ENCODE results near the gene GSAP. TPM values are rescaled to one million over a fixed set of nuclear protein-coding genes. Genes with fewer than 3 reads are reported as not detected.
"Not testable (repeated sequence)": the region's sequence is repeated elsewhere in the genome, so short reads cannot be mapped to it uniquely, and the experiment has no call there.

GSAP gene
- total RNA-seq, 1 donor from 2014 or later = 9.9 TPM

- no peak for DNase-seq (ENCODE audit: low spot score)
Measured at GRCh38 chr7:77360969-77361368, 55.2 kb downstream of the GSAP start.

GRCh38 chr7:77360104-77360503 lies 56.0 kb downstream of the GSAP start:
- no peak for DNase-seq (ENCODE audit: low spot score)

GRCh38 chr7:77359599-77359998 lies 56.5 kb downstream of the GSAP start:
- no peak for DNase-seq (ENCODE audit: low spot score)

- DNase-seq (ENCODE audit: low spot score) = no peak
Measured at GRCh38 chr7:77354914-77355313, 61.2 kb downstream of the GSAP start.

- DNase-seq (ENCODE audit: low spot score) = no peak
Measured at GRCh38 chr7:77354484-77354883, 61.7 kb downstream of the GSAP start.

- DNase-seq (ENCODE audit: low spot score) = no peak
Measured at GRCh38 chr7:77353911-77354310, 62.2 kb downstream of the GSAP start.

- DNase-seq (ENCODE audit: low spot score) = peak; percentile 45
Measured at GRCh38 chr7:77353407-77353721, 62.8 kb downstream of the GSAP start.

GRCh38 chr7:77352665-77353406 lies 63.3 kb downstream of the GSAP start:
- DNase-seq (ENCODE audit: low spot score) = no peak

GRCh38 chr7:77351539-77352004 lies 64.6 kb downstream of the GSAP start:
- no peak for DNase-seq (ENCODE audit: low spot score)

GRCh38 chr7:77349141-77349540 lies 67.0 kb downstream of the GSAP start:
- no peak for DNase-seq (ENCODE audit: low spot score)

GRCh38 chr7:77348371-77348813 lies 67.8 kb downstream of the GSAP start:
- DNase-seq (ENCODE audit: low spot score) = peak; percentile 70

GRCh38 chr7:77346441-77346840 lies 69.7 kb downstream of the GSAP start:
- no peak for DNase-seq (ENCODE audit: low spot score)

- not testable (repeated sequence) for DNase-seq (ENCODE audit: low spot score)
Measured at GRCh38 chr7:77345426-77345825, 70.7 kb downstream of the GSAP start.

GRCh38 chr7:77339726-77340125 lies 76.4 kb downstream of the GSAP start:
- no peak for DNase-seq (ENCODE audit: low spot score)

- DNase-seq (ENCODE audit: low spot score) = no peak
Measured at GRCh38 chr7:77338883-77339629, 77.1 kb downstream of the GSAP start.

GRCh38 chr7:77338260-77338659 lies 77.9 kb downstream of the GSAP start:
- no peak for DNase-seq (ENCODE audit: low spot score)

- DNase-seq (ENCODE audit: low spot score) = no peak
Measured at GRCh38 chr7:77337456-77337990, 78.6 kb downstream of the GSAP start.

- DNase-seq (ENCODE audit: low spot score) = peak; percentile 56
Measured at GRCh38 chr7:77335581-77335980, 80.6 kb downstream of the GSAP start.

- not testable (repeated sequence) for DNase-seq (ENCODE audit: low spot score)
Measured at GRCh38 chr7:77334039-77334438, 82.1 kb downstream of the GSAP start.

GRCh38 chr7:77331938-77332695 lies 84.0 kb downstream of the GSAP start:
- DNase-seq (ENCODE audit: low spot score) = peak; percentile 94

GRCh38 chr7:77330169-77330882 lies 85.8 kb downstream of the GSAP start:
- DNase-seq (ENCODE audit: low spot score) = no peak
